GM12878 (cell line): Measurements from ENCODE around the gene METTL13. TPM values are rescaled to one million over a fixed set of nuclear protein-coding genes. Genes with fewer than 3 reads are reported as not detected.

Source experiments
- ATAC-seq: fragments of 200-7000 bp; cut with Tn5 transposase; 3 replicates; pipeline ENCODE4 v1.9.1; 2020; ENCODE audit warnings: mild to moderate bottlenecking, moderate library complexity
- BruUV-seq: library from RNA; stranded (reverse); fragments of 400-500 nt; replicated peaks from 2 replicates; lab custom pipeline; 2021; lab: Mats Ljungman, UMichigan
- CTCF ChIA-PET: fragments of 300-600 bp; sonication (Branson Sonifier 250); formaldehyde crosslinking; extraction: SDS; loops from one replicate; lab custom pipeline; 2021; ENCODE audit warnings: inconsistent platforms; lab: Yijun Ruan, JAX
- POLR2A ChIA-PET: fragments of 350-600 bp; formaldehyde crosslinking; extraction: SDS; loops from one replicate; lab custom pipeline; 2021; ENCODE audit warnings: inconsistent platforms; lab: Charles Lee
- RAD21 ChIA-PET: fragments of 300-600 bp; sonication (Branson Sonifier 250); formaldehyde crosslinking; loops from one replicate; lab custom pipeline; 2023; ENCODE audit warnings: antibody characterized with exemption; ENCODE audit not compliant: unreplicated experiment; lab: Charles Lee
- SMC1A ChIA-PET: fragments of 300-600 bp; sonication (Branson Sonifier 250); formaldehyde crosslinking; loops from one replicate; lab custom pipeline; 2023; ENCODE audit not compliant: unreplicated experiment, uncharacterized antibody; lab: Charles Lee
- DNase-seq: peaks from one replicate; pipeline ENCODE4 v3.0.0-alpha.2; 2011; ENCODE audit warnings: low read depth, low spot score
- FAIRE-seq: peaks from 3 replicates; lab custom pipeline; 2011; peaks lifted over from hg19 to GRCh38; lab: Jason Lieb, UNC
- H2AFZ ChIP-seq: 2 replicates; pipeline ENCODE4 v1.6.0; 2011; ENCODE audit warnings: low read depth, low read length, control low read depth; ENCODE audit not compliant: control insufficient read depth
- H3K27ac ChIP-seq: 2 replicates; pipeline ENCODE4 v1.5.1; 2011; ENCODE audit warnings: control low read depth; ENCODE audit not compliant: control insufficient read depth, insufficient read depth
- H3K27me3 ChIP-seq, 2 experiments: replicated peaks in 1 of 2; 2 replicates each; pipeline versions ENCODE4 v1.6.0 to v1.6.1; 2011; ENCODE audit warnings: low read length in 1 of 2; ENCODE audit not compliant: control insufficient read depth in 2 of 2, insufficient read depth in 2 of 2
- H3K36me3 ChIP-seq, 2 experiments: 2 replicates each; pipeline ENCODE4 v1.5.1; 2011; ENCODE audit warnings: low read length in 1 of 2; ENCODE audit not compliant: control insufficient read depth in 2 of 2, insufficient read depth in 2 of 2
- H3K4me1 ChIP-seq: 2 replicates; pipeline ENCODE4 v1.6.1; 2011; ENCODE audit warnings: mild to moderate bottlenecking, low read length, moderate library complexity, mixed read lengths; ENCODE audit not compliant: control insufficient read depth, insufficient read depth
- H3K4me2 ChIP-seq: 2 replicates; pipeline ENCODE4 v1.6.0; 2011; ENCODE audit warnings: control low read depth; ENCODE audit not compliant: control insufficient read depth, insufficient read depth
- H3K4me3 ChIP-seq: fragments of 200-600 bp; sonication (generic); 2 replicates; pipeline ENCODE4 v1.5.1; 2016
- H3K79me2 ChIP-seq: 2 replicates; pipeline ENCODE4 v1.6.0; 2011; ENCODE audit warnings: low read length; ENCODE audit not compliant: control insufficient read depth, insufficient read depth
- H3K9ac ChIP-seq: 2 replicates; pipeline ENCODE4 v1.8.0; 2011; ENCODE audit warnings: low read length, control low read depth, mixed read lengths; ENCODE audit not compliant: control insufficient read depth, insufficient read depth
- H3K9me3 ChIP-seq: replicated peaks from 3 replicates; pipeline ENCODE4 v1.5.1; 2011; ENCODE audit warnings: mild to moderate bottlenecking, low read length; ENCODE audit not compliant: control insufficient read depth, insufficient read depth
- H4K20me1 ChIP-seq: 2 replicates; pipeline ENCODE4 v1.6.0; 2011; ENCODE audit not compliant: control insufficient read depth, insufficient read depth
- ATF3 ChIP-seq: IDR thresholded peaks from 2 replicates; pipeline ENCODE4 v1.6.1; 2011; ENCODE audit warnings: low read depth, mild to moderate bottlenecking, low read length, moderate library complexity, borderline replicate concordance; ENCODE audit errors: extremely low read depth
- BCL3 ChIP-seq: IDR thresholded peaks from 2 replicates; pipeline ENCODE4 v1.6.1; 2011; ENCODE audit warnings: borderline replicate concordance, low read depth, mild to moderate bottlenecking, moderate library complexity, low read length; ENCODE audit not compliant: insufficient read depth, poor library complexity, severe bottlenecking
- BRCA1 ChIP-seq: IDR thresholded peaks from 2 replicates; pipeline ENCODE4 v1.6.1; 2011; ENCODE audit warnings: low read depth, low read length, improper control_type of control experiment
- CEBPZ ChIP-seq: fragments of 150-350 bp; IDR thresholded peaks from 2 replicates; pipeline ENCODE4 v1.6.1; 2016; ENCODE audit warnings: low read depth, low read length
- FOXM1 ChIP-seq: IDR thresholded peaks from 2 replicates; pipeline ENCODE4 v1.6.1; 2012; ENCODE audit warnings: low read depth, mild to moderate bottlenecking, inconsistent platforms, low read length, moderate library complexity
- HCFC1 ChIP-seq: fragments of 150-350 bp; IDR thresholded peaks from 2 replicates; pipeline ENCODE4 v1.6.1; 2014; ENCODE audit warnings: low read length
- KAT2A ChIP-seq: conservative IDR thresholded peaks from 2 replicates; pipeline ENCODE4 v1.6.1; 2011; ENCODE audit warnings: low read depth, low read length; ENCODE audit not compliant: control insufficient read depth
- NFYA ChIP-seq: IDR thresholded peaks from 2 replicates; pipeline ENCODE4 v1.6.1; 2011; ENCODE audit warnings: low read depth, mild to moderate bottlenecking, low read length, improper control_type of control experiment, borderline replicate concordance
- POLR2AphosphoS5 ChIP-seq: IDR thresholded peaks from 2 replicates; pipeline ENCODE4 v1.6.1; 2011; ENCODE audit warnings: mild to moderate bottlenecking, low read length, inconsistent platforms
- RCOR1 ChIP-seq: conservative IDR thresholded peaks from 2 replicates; pipeline ENCODE4 v1.6.1; 2012; ENCODE audit warnings: low read depth, low read length, improper control_type of control experiment
- RELA ChIP-seq: fragments of 450-650 bp; IDR thresholded peaks from 2 replicates; pipeline ENCODE4 v1.8.0; 2014; ENCODE audit warnings: borderline replicate concordance; ENCODE audit not compliant: partially characterized antibody
- SMAD1 ChIP-seq: fragments of 450-650 bp; IDR thresholded peaks from 2 replicates; pipeline ENCODE4 v1.6.1; 2018; ENCODE audit warnings: mild to moderate bottlenecking, low read depth; ENCODE audit not compliant: partially characterized antibody
- SMARCA5 ChIP-seq: fragments of 450-650 bp; IDR thresholded peaks from 2 replicates; pipeline ENCODE4 v1.6.1; 2017; ENCODE audit warnings: mild to moderate bottlenecking
- TARDBP ChIP-seq: IDR thresholded peaks from 2 replicates; pipeline ENCODE4 v1.6.1; 2016; ENCODE audit warnings: borderline replicate concordance
- ZZZ3 ChIP-seq: IDR thresholded peaks from 2 replicates; pipeline ENCODE4 v1.6.1; 2011; ENCODE audit warnings: low read depth; ENCODE audit not compliant: control insufficient read depth, insufficient read length
- WGBS: methylation state at CpG from one replicate; pipeline ENCODE4 v1.1.6; 2016; ENCODE audit warnings: low lambda C conversion rate; ENCODE audit not compliant: insufficient replicate concordance, insufficient coverage; ENCODE audit errors: missing lambda C conversion rate; 5-methylcytosine and 5-hydroxymethylcytosine counted together
- in situ Hi-C: fragments of 300-500 bp; cut with MboI; formaldehyde crosslinking; loops from 9 replicates; pipeline ENCODE4 v1.14.3; 2018; ENCODE audit warnings: mixed read lengths
- intact Hi-C: fragments of 100-400 bp; cut with micrococcal nuclease; formaldehyde crosslinking; loops from one replicate; pipeline ENCODE4 v1.14.2; 2022; ENCODE audit not compliant: unreplicated experiment
- polyA plus RNA-seq, 11 experiments: library from polyadenylated mRNA; depleted of rRNA in 4 of 11; unstranded in 6 of 11; stranded (reverse) in 5 of 11; fragments of >200 nt; fragmentation: Nextera tagmentation in 4 of 11; fragmentation: Illumina TruSeq in 1 of 11; extraction: Ambion mirVana in 4 of 11; extraction: Trizol in 1 of 11; gene quantifications; 1 replicate in 1 of 11; 2 replicates in 10 of 11; pipeline versions ENCODE4 v1.2.1 to v1.2.3, GENCODE V29; 2011 to 2016; ENCODE audit warnings: inconsistent platforms in 2 of 11, missing spikeins in 2 of 11, low read depth in 1 of 11
- total RNA-seq, 4 experiments: library from RNA; depleted of rRNA in 3 of 4; stranded (reverse); fragments of >200 nt in 3 of 4; fragmentation: Illumina TruSeq in 1 of 4; extraction: Trizol in 1 of 4; gene quantifications; 2 replicates each; pipeline versions ENCODE4 v1.2.1 to v1.2.3, GENCODE V29; 2013 to 2021

The METTL13 gene
- total and polyA plus RNA-seq, 10 of the 15 experiments (the other 5 are each of a cell fraction or from before 2014, with no cell fraction given): 12.2 to 47.2 (median 35.0) TPM

GRCh38 chr1:171740356-171740863 lies 41.0 kb upstream of the METTL13 start:
- Histone ChIP-seq H3K4me1 (peaks cover 4% of the 10 kb centered on the region), H3K9ac (no peak overlapping the region)
- no peak for ATAC-seq
- TF ChIP-seq BCL3: no peak
- no peak for TF ChIP-seq RCOR1
- TF ChIP-seq CEBPZ: no peak
- no peak for TF ChIP-seq FOXM1
- no peak for TF ChIP-seq RELA
- TF ChIP-seq POLR2AphosphoS5: no peak
- no peak for TF ChIP-seq NFYA
- TF ChIP-seq SMAD1: no peak
- TF ChIP-seq ZZZ3: no peak
- no peak for TF ChIP-seq KAT2A
- no peak for TF ChIP-seq TARDBP
- no peak for TF ChIP-seq BRCA1
- no peak for TF ChIP-seq HCFC1
- no peak for TF ChIP-seq SMARCA5
- TF ChIP-seq ATF3: no peak

More at GRCh38 chr1:171740356-171740863, 41.0 kb upstream of the METTL13 start:
- no TSS peak for BruUV-seq
- Histone ChIP-seq H2AFZ (no peak overlapping the region), H3K4me2 (peak overlapping the region; percentile 96), H3K27me3 (no peaks in the 10 kb centered on the region), H3K79me2 (peaks cover 8% of the 10 kb centered on the region), H3K9me3 (no peaks in the 10 kb centered on the region), H3K4me3 (peak overlapping the region; percentile 83; the same call in 1 of the 2 replicates), H3K36me3 (peaks cover 0 to 6% of the 10 kb centered on the region in 2 experiments; a peak in 2 of 4 replicates), H4K20me1 (no peaks in the 10 kb centered on the region), H3K27ac (no peak overlapping the region)
- RAD21 ChIA-PET: interaction anchor here (1.5 to 2.8 kb wide), 4 partner anchors 24 to 255 kb away, joined by 3 to 11 read pairs (median 8); partner anchors contain the start of gene PRRC2C
- no peak for DNase-seq
- CTCF ChIA-PET: interaction anchor here (0.8 to 2.2 kb wide), 10 partner anchors 12 to 427 kb away, joined by 3 to 11 read pairs (median 4); partner anchors contain the start of genes FMO4 and PRRC2C
- intact Hi-C loops: loop anchor here (10.0 kb wide), 1 partner anchor 256 kb away; the partner anchor contains the start of gene PRRC2C
- no peak for FAIRE-seq
- 71% methylated on average over 2 of the region's 2 CpGs for WGBS
- SMC1A ChIA-PET: interaction anchor here (0.9 to 6.7 kb wide), 4 partner anchors 10 to 230 kb away, joined by 3 to 27 read pairs (median 4); no protein-coding TSS in a partner anchor
- in situ Hi-C loops: no loop called here
- POLR2A ChIA-PET: interaction anchor here (0.5 to 4.1 kb wide), 6 partner anchors 8 to 469 kb away, joined by 3 to 18 read pairs (median 6); partner anchors contain the start of genes METTL13 and PRRC2C
